GM21786 (cell line): Measurements from ENCODE around the gene AXDND1.
"Not testable (repeated sequence)": the region's sequence is repeated elsewhere in the genome, so short reads cannot be mapped to it uniquely, and the experiment has no call there.

ENCODE experiments used
- ATAC-seq: cut with Tn5 transposase; IDR thresholded peaks from one replicate; pipeline ENCODE4 v1.9.1; 2021; ENCODE audit not compliant: unreplicated experiment

AXDND1 gene

DNA sequence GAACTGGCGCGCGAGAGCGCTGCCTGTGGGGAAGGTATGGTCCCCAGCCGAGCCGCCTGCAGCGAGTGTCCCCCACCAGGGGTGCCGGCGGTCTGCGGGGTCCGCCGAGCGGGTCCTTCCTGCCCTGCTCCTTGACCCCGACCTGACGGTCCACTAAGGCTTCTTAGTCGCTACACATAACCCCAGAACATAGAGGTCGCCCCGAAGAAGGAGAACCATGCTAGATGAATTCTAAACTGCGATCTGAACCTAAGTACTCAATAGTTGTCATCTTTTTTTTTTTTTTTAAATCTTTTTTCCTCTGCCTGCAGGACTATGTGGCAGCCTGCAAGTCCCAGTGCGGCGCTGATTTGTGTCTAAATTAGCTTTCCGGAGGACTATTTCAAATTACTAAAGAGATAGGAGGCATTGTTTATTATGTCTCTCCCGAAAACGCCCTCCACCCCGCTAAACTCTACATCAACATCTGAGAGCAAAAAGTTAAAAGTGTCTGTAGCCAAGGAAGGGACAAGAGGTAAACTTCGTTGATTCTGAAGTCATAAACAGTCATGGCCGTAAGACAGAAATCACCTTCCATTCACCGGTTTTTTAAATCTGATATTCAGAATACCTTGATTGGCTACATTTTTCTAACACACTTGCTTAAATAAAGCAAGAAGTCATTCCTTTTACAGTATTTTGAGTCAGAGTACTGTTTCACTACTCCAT, 476 bp downstream of the AXDND1 start:
- ATAC-seq = peak; percentile 24

DNA sequence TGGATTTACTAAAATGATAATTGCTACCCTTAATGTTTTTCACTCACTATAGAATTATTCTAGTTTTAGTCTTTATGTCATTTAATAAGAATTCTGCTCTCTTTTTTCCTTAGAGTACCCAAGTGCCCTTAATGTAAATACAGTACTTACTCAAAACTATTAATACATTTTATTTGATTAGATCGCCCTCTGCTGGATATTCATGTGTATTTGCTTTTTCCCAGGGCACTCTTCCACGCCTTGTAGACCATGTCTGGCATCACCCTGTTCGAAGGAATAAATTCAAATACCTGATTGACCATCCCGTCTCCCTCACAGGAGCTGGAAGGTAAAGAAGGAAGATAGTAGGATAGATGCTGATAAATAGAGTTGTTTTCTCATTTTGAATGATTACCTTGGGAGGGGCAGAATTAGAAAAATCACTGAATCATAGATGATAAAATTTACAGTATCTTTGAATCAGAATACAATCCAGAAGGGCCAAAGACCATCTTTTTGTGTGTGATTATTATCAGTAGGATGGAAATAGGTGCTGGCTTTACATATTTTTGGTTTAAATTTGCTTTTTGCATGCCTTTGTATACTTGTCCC, 4.1 kb downstream of the AXDND1 start:
- ATAC-seq = peak; percentile 25

DNA sequence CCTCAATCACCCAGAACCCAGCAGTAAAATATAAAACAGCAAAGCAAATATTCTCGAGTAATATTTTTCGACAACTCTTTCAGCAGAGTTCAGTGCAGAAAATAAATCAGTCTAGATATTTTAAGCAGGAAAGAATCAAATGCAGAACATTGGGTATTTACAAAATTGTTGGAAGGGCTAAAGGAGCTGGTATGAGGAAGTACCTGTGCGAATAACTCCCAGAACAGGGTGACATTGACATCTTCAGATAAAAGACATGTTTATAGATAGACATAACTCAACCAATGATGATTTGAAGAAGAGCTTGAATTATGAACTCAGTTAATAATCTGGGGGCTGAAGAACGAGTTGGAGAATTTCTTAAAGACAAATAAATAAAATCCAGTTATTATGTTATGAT, 6.4 kb downstream of the AXDND1 start:
- ATAC-seq = no peak

DNA sequence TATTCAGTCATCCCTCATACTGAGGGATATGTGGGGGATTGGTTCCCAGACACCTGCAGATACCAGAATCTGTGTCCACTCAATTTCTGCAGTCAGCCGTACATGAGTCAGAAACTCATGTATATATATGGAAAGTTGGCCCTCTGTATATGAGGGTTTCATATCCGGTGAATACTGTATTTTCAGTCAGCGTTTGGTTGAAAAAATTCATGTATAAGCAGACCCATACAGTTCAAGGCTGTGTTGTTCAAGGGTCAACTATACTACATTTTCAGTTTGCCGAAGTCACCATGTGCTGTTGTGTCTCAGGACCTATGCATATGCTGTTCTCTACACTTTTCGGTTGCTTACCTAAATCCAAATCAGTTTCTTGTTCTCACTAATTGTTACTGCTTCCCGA, 10.5 kb downstream of the AXDND1 start:
- no peak for ATAC-seq

DNA sequence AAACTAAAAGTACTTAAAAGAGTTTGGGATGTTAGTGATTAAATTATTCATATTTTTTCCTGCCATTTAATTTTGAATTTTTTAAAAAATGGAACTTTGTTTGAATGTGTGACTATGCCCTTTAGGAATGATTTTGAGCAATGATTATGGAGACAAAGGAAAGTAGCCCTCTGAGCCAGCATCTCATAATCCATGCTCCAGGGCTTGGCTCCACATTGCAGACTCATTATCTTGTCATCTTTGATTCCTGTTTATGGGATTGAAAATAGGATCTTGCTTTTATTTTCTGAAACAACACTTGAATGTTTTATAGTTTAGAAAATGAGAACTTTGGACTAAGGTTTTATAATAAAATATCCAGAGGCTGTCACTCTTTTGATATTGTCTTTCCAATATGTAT, 14.5 kb downstream of the AXDND1 start:
- ATAC-seq = no peak

DNA sequence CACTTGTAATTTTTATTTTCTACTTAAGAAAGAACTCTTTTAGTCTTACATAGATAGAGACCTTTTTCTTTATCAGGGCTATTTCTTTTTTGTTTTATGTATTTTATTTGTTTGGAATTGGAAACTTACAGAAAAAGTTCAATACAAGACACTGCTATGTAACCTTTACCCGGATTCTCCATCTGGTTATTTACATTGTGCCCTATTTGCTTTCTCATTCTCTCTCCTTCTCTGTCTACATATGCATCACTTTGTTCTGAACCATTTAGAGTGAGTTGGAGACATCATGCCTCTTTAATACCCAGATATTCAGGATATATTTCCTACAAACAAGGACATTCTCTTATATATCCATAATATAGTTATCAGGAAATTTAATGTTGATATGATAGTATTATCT, 18.3 kb downstream of the AXDND1 start:
- no peak for ATAC-seq

DNA sequence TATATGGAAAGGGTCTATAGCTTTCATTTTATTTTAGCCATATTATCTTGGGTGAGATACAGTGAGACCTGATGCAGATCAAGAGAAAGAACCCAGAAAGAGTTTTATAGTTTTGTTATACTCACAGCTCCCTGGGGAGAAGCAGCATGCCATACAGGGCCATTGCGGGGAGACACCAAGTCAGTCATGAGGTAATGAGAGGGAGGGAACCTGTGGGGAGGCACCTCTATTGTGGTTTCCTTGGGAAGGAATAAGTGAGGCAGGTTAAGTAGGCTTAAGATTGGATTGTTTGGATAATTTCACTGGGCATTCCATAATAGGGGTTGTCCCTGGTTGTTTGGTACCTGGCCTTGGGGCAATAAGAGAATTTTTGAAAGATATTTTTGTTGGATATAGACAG, 19.7 kb downstream of the AXDND1 start:
- no peak for ATAC-seq

DNA sequence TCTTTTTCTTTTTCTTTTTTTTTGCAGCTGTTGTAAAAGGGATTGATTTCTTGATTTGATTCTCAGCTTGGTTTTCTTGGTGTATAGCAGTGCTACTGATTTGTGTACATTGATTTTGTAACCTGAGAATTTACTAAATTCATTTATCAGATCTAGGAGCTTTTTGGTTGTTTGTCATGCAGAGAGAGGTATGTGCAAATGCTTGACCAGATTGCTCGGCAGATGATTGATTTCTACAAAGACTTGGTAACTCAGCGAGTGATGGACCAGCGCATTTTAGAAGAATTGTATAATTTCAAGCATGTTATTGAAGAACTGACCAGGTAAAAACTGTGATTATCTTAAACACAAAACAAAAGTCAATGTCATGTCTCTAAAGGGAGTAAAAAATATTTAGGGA, 27.9 kb downstream of the AXDND1 start:
- ATAC-seq = no peak

DNA sequence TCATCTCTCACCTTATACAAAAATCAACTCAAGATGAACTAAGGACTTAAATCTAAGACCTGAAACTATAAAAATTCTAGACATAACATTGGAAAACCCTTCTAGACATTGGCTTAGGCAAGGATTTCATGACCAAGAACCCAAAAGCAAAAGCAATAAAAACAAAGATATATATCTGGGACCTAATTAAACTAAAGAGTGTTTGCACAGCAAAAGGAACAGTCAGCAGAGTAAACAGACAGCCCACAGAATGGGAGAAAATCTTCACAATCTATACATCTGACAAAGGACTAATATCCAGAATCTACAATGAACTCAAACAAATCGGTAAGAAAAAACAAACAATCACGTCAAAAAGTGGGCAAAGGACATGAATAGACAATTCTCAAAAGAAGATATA, 33.6 kb downstream of the AXDND1 start:
- not testable (repeated sequence) for ATAC-seq

DNA sequence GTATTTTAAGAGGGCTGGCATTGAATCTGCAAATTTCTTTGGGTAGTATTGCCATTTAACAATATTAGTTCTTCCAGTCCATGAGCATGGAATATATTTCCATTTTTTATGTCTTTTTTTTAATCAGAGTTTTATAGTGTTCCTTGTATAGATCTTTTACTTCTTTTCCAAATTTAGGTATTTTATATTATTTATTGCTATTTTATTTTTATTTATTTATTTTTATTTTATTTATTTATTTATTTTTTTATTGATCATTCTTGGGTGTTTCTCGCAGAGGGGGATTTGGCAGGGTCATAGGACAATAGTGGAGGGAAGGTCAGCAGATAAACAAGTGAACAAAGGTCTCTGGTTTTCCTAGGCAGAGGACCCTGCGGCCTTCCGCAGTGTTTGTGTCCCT, 52.0 kb downstream of the AXDND1 start:
- ATAC-seq = not testable (repeated sequence)

DNA sequence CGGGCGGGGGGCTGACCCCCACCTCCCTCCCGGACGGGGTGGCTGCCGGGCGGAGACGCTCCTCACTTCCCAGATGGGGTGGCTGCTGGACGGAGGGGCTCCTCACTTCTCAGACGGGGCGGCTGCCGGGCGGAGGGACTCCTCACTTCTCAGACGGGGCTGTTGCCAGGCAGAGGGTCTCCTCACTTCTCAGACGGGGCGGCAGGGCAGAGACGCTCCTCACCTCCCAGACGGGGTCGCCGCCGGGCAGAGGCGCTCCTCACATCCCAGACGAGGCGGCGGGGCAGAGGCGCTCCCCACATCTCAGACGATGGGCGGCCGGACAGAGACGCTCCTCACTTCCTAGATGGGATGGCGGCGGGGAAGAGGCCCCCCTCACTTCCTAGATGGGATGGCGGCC, 52.9 kb downstream of the AXDND1 start:
- not testable (repeated sequence) for ATAC-seq

DNA sequence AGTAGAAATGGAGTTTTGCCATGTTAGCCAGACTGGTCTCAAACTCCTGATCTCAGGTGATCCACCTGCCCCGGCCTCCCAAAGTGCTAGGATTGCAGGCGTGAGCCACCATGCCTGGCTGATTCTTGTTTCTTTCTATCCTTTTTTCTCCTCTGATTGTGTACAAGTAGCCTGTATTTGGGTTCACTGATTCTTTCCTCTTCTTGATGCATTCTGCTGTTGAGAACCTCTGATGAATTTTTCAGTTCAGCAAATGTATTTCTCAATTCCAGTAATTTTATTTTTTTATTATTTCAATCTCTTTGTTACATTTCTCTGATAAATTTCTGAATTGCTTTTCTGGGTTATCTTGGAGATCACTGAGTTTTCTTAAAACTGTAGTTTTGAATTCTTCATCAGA, 58.8 kb downstream of the AXDND1 start:
- no peak for ATAC-seq

DNA sequence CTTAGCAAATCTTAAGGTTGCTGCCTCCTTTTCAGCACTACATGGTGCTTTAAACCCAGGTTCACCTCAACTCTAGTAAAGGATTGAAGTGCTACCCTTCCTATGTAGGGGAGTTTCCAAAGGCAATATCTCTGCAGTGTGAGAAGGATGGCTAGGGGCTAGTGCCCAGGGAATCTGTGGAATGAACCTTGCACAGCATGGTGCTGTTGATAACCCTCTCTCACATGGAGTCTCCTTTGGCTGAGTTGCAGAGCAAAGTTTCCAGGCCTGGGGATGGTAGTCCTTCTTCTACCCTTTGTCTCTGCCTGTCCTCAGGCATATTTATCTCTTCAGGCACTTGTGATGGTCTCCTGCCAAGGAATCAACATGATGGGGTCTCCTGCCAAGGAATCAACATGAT, 59.4 kb downstream of the AXDND1 start:
- no peak for ATAC-seq

DNA sequence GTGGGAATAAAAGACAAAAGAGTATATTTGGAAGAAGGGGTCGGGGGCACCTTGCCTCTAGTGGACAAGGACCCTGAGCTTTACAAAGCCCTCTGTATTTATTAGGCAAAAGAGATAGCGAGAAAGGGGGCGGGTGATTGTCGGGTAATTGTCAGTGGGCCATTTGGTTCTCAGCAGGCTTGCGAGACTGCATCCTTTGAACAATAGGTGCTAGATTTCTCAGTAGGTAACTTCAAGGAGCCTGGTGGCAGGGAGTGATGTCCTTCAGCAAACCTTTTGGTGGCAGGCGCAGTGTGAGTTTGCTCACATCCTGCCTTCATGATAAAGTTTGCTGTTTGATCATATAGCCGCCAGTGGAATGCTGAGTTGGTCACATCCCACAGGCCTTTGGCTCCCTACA, 71.4 kb downstream of the AXDND1 start:
- ATAC-seq = no peak

DNA sequence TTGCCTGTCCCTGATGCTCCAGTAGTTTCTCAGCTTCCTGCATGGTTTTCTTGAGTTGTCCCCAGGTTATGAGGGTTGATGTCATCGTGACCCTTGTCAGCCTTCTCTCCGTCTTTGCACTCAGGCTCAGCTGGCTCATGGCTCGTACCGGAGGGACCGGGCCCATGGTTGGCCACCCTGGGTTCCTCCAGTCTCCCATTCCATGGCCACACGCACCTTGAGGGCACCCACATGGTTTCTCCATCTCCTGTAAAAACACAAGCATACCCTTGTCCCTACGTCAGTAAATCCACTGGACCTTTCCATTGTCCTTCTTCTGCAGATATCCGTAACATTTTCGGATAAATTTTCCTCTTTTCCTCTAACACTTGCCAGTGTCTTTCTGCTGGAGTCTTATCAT, 73.9 kb downstream of the AXDND1 start:
- not testable (repeated sequence) for ATAC-seq

DNA sequence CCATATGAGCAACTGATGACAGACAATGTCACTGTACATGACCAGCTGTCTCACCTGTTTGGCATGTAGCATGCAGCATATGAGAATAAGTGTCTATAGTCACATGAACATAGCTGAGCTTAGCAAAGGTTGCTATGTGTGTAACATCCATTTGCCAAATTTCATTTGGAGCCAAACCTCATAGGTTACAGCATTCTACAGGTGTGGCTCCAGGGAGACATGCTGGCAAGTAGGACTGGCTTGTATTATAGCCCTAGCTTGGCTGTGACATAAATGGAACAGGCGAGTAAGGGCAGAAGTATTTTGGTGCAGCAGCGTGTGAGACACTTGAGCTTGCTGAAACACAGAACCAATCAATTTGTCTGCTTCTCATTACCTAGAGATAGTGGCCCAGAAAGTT, 74.5 kb downstream of the AXDND1 start:
- not testable (repeated sequence) for ATAC-seq

DNA sequence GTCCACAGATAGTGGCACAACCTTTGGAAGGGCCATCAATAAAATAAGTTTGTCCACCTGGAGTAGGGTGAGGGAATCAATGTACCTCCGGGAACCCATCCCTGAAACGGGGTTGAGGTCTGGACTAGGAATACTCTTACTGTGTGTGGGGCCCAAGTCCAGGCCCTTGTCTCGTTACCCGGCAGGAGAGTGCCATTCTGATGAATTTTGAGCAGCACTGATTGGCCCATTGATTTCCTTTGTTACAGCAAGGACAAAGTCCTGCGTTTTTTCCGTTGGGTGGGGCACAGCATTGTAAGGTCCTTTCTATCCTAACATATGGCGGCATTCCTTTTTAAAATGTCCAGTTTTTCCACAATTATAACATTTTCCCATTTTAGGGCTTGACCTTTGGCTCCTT, 75.2 kb downstream of the AXDND1 start:
- ATAC-seq = no peak

DNA sequence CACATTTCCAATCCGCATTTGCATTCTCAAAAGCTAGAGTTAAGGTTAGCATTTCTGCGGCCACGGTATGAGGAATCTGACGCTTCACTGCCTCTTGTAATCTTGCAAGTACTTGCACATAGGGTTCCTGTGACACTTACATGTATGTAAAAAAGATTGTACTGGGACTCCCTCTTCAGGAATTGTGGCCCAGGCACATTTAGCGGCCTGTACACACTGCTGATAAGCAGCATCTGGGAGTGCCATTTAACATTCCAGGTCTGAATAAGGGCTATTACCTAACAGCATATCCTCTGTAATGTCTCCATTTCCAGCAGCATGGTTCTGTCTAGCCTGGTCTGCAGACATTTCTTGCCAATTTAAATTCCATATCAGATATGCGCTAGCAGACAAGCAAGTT, 75.7 kb downstream of the AXDND1 start:
- ATAC-seq = no peak

DNA sequence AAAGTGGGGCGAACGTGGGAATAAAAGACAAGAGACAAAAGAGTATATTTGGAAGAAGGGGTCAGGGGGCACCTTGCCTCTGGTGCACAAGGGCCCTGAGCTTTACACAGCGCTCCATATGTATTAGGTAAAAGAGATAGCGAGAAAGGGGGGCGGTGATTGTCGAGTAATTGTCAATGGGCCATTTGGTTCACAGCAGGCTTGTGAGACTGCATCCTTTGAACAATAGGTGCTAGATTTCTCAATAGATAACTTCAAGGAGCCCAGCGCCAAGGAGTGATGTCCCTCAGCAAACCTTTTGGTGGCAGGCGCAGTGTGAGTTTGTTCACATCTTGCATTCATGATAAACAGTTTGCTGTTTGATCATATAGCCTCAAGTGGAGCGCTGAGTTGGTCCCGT, 77.1 kb downstream of the AXDND1 start:
- not testable (repeated sequence) for ATAC-seq

DNA sequence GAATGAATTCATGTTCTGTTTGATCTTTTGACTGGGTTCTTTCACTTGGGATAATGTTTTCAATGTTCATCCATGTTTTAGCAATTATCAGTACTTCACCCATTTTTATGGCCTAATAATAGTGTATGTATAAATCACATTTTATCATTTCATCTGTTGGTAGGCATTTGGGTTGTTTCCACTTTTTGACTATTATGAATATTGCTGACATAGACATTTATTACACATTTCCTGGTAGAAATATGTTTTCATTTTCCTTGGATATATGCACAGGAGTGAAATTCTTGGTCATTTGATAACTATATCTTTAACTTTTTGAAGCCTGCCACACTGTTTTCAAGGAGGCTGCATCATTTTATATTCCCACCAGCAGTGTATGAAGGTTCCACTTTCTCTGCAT, 79.8 kb downstream of the AXDND1 start:
- ATAC-seq = no peak

DNA sequence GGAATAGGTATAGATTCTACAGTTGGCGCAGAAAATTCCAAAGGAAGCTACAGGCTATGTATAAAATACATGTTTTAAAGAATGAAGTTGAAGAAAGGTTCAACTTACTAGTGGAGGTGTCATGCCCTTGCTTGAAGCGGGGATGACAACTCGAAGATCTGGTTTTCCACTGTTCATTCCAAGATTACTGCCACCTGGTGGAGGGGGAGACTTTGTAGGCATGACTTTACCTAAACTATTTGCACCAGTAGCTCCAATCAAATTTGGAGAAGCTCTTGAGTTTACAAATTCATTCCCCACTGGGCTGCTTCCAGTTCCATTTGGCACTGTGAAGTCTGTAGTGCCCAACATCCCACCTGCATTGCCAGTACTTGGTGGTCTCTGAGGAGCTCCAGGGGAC, 81.7 kb downstream of the AXDND1 start:
- ATAC-seq = no peak

DNA sequence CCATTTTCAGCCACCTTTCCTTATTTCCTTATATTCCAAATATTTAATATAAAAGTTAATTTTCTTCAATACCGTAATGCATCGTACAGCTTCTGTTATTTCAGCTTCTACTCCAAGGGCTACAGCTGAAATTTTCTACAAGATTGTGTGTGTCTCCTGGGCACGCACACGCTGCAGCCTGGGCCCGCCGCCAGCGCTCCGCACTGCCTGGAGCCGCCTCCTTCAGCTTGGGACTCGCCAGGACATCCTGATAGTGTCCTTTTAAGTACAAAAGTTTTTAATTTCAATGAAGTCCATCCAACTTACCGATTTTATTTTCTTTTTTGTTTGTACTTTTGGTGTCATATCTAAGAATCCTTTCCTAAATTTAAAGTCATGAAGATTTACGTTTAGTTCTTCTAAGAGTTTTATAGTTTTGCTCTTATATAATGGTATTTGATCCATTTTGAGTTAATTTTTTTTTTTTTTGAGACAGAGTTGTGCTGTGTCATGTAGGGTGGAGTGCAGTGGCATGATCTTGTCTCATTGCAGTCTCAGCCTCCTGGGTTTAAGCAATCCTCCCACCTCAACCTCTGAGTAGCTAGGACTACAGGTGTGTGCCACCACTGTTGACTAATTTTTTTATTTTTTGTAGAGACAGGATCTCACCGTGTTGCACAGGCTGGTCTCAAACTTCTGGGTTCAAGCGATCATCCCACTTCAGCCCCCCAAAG, 82.8 kb downstream of the AXDND1 start:
- ATAC-seq = no peak
